Stomach (tissue), 9 donors: ENCODE data around the gene COG8. TPM values are rescaled to one million over a fixed set of nuclear protein-coding genes. Genes with fewer than 3 reads are reported as not detected.

Experiments used
- DNase-seq, 2 donors: peaks; one replicate each; pipeline versions ENCODE4 v3.0.0 to v3.0.0-alpha.2; 2013 to 2019
- H3K27ac ChIP-seq, 5 donors: fragments of 200-600 bp in 4 of 5; sonication (generic) in 4 of 5; one replicate each; pipeline ENCODE4 v1.5.1; 2013 to 2019; ENCODE audit warnings: mild to moderate bottlenecking in 1 of 5, moderate library complexity in 1 of 5
- H3K27me3 ChIP-seq, 3 donors: fragments of 200-600 bp; sonication (generic); one replicate each; pipeline ENCODE4 v1.5.1; 2017 to 2019; ENCODE audit warnings: mixed run types in 1 of 3
- H3K36me3 ChIP-seq, 4 donors: fragments of 200-600 bp; sonication (generic); 1 replicate in 3 of 4; 2 replicates in 1 of 4; pipeline ENCODE4 v1.5.1; 2016 to 2019
- H3K4me1 ChIP-seq, 4 donors: fragments of 200-600 bp; sonication (generic); one replicate each; pipeline ENCODE4 v1.5.1; 2016 to 2019
- H3K4me3 ChIP-seq, 4 donors: fragments of 200-600 bp; sonication (generic) in 3 of 4; one replicate each; pipeline ENCODE4 v1.5.1; 2016 to 2019; ENCODE audit warnings: mild to moderate bottlenecking in 1 of 4
- H3K9me3 ChIP-seq, 4 donors: fragments of 200-600 bp; sonication (generic); one replicate each; pipeline ENCODE4 v1.5.1; 2016 to 2019
- EP300 ChIP-seq: sonication (generic); formaldehyde crosslinking; IDR thresholded peaks from one replicate; pipeline ENCODE4 v1.6.1; 2017; ENCODE audit warnings: antibody characterized with exemption
- POLR2A ChIP-seq, 4 donors: fragments of 450-650 bp; IDR thresholded peaks; one replicate each; pipeline ENCODE4 v1.6.1; 2016; ENCODE audit warnings: antibody characterized with exemption in 4 of 4, control low read depth in 2 of 4, mild to moderate bottlenecking in 1 of 4, moderate library complexity in 1 of 4
- POLR2AphosphoS5 ChIP-seq, 3 donors: sonication (generic); formaldehyde crosslinking; IDR thresholded peaks; one replicate each; pipeline ENCODE4 v1.6.1; 2016; ENCODE audit warnings: antibody characterized with exemption in 3 of 3
- WGBS, 5 donors: extraction: QIAGEN DNeasy Blood & Tissue Kit in 3 of 5; methylation state at CpG; one replicate each; pipeline versions ENCODE4 v1.1.5 to v1.1.7; 2013 to 2018; 5-methylcytosine and 5-hydroxymethylcytosine counted together
- intact Hi-C: fragments of 100-400 bp; cut with DNase I; formaldehyde crosslinking; loops from one replicate; pipeline ENCODE4 v1.15.1; 2023; ENCODE audit warnings: low total_unique reads
- polyA plus RNA-seq, 3 donors: library from polyadenylated mRNA; stranded (reverse); fragments of 200-250 nt; gene quantifications; one replicate each; pipeline ENCODE4 v1.2.3, GENCODE V29; 2013
- total RNA-seq, 5 donors: library from RNA; depleted of rRNA; stranded (reverse); fragments of >200 nt; gene quantifications; one replicate each; pipeline versions ENCODE4 v1.1.0 to v1.2.3, GENCODE V29; 2014 to 2016
- TF ChIP-seq, protein P1 (sequence below), 7 experiments: fragments of 450-650 bp in 4 of 7; fragments of 200-600 bp in 3 of 7; sonication (generic) in 3 of 7; IDR thresholded peaks; one replicate each; pipeline ENCODE4 v1.5.1; 2016 to 2019; ENCODE audit warnings: antibody characterized with exemption in 7 of 7, control low read depth in 2 of 7, mild to moderate bottlenecking in 1 of 7
- donor health status: healthy with polysubstance abuse.
- donor health status: Bipolar disorder and iron deficiency.
- donor health status: healthy.

Gene COG8
- total and polyA plus RNA-seq, 8 donors, result 11.1 to 167 (median 22.3) TPM

DNA sequence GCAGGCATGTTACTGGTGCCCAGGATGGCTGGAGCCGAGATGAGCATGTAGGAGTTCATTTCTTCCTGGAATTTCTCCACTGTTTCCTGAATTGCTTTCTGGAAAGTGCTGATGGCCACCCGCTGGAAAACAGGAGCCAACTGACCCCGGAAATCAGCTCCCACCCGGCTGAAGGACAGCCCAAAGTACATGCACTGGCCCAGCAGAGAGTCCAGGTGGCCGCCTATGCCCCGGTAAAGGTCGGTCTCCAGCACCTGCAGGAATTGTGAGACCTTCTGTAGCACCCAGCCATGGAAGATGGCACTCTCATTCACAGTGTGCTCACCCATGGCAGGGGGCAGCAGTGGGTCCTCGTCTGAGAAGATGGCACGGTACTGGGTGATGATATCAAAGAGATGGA is 4.7 kb downstream of the COG8 start:
- H3K4me1 ChIP-seq, result peaks cover 18 to 65% (median 47%) of the 10 kb centered on the region in 4 donors
- H3K27ac ChIP-seq, result no peak overlapping the region
- 90 to 96% (median 93%) methylated on average over 8 to 9 of the region's 9 CpGs for WGBS, 5 donors
- TF ChIP-seq EP300 (no peak), POLR2AphosphoS5 (IDR thresholded peaks at IDR 0.05) (no peak), POLR2A (IDR thresholded peaks at IDR 0.05) (no peak)
- TF ChIP-seq, protein P1, sequence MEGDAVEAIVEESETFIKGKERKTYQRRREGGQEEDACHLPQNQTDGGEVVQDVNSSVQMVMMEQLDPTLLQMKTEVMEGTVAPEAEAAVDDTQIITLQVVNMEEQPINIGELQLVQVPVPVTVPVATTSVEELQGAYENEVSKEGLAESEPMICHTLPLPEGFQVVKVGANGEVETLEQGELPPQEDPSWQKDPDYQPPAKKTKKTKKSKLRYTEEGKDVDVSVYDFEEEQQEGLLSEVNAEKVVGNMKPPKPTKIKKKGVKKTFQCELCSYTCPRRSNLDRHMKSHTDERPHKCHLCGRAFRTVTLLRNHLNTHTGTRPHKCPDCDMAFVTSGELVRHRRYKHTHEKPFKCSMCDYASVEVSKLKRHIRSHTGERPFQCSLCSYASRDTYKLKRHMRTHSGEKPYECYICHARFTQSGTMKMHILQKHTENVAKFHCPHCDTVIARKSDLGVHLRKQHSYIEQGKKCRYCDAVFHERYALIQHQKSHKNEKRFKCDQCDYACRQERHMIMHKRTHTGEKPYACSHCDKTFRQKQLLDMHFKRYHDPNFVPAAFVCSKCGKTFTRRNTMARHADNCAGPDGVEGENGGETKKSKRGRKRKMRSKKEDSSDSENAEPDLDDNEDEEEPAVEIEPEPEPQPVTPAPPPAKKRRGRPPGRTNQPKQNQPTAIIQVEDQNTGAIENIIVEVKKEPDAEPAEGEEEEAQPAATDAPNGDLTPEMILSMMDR (IDR thresholded peaks at IDR 0.05), result no peak
- DNase-seq, result no peak
- H3K4me3 ChIP-seq, result no peak overlapping the region
- intact Hi-C loops, result no loop called here
- H3K27me3 ChIP-seq, result no peaks in the 10 kb centered on the region
- H3K36me3 ChIP-seq, result peaks cover 28 to 54% (median 53%) of the 10 kb centered on the region in 4 donors
- H3K9me3 ChIP-seq, result no peaks in the 10 kb centered on the region

DNA sequence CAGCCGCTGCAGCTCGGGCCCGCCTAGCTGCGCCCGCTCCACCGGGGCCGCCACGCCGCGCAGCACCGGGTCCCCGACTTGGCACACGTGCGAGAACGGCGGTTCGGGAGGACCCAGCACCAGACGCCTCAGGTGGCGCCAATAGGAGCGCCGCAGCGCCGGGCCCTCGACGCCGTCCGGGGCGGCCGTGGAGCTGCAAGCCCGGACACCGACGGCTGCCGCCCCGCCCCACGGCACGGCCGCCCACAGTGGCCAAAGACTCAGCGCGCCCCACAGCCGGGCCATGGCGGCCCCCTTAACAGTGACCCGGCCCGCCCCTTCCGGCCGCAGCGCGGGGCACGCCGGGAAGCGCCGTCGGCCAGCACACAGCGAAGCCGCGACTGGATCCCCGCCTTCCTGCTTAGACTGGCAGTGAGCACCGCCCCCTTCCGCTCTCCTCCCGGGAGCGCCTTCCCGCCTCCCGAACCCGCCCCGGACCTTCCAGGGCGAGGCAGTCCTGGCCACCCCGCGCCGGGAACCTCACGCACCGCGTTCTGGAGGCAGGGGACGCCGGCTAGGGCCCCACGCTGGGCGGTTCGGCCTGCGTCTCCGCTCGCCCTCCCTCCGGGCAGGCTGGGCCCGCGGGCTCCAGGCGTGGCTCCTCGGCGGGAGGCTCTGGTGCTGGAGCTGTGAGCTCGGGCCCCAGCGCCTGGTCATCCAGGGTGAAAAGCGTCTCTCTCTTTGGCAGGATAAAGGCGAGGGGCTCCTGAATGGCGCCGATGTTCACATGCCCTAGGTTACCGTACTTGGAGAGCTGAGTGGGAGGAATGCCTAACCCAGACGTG is 8.9 kb downstream of the COG8 start, which contains the start of gene PDF:
Gene PDF, minus strand, starts transcription at position 303 of the 824 bp plus-strand sequence. Its CDS starts 18 bp downstream, at position 285.
- peak; percentile 86 to 98 (median 91) for TF ChIP-seq POLR2AphosphoS5 (IDR thresholded peaks at IDR 0.05)
- TF ChIP-seq POLR2A (IDR thresholded peaks at IDR 0.05), result peak in 1 of 4 donors; percentile 25
- no peak for TF ChIP-seq EP300
- TF ChIP-seq, protein P1 (IDR thresholded peaks at IDR 0.05), result peak in 1 of 7 experiments; percentile 16
- Histone ChIP-seq H3K9me3 (no peaks in the 10 kb centered on the region), H3K4me3 (peak within 1 kb of the TSS; percentile 82 to 99 (median 92)), H3K4me1 (peaks cover 33 to 82% (median 67%) of the 10 kb centered on the region in 4 donors), H3K27ac (peak within 1 kb of the TSS; percentile 91 to 96 (median 92)), H3K36me3 (peaks cover 34 to 72% (median 65%) of the 10 kb centered on the region in 4 donors), H3K27me3 (no peaks in the 10 kb centered on the region)
- intact Hi-C loops, result no loop called here
- peak; percentile 94 to 98 for DNase-seq
- 0 to 2% (median 1%) methylated on average over 8 to 93 of the region's 93 CpGs for WGBS, 5 donors

DNA sequence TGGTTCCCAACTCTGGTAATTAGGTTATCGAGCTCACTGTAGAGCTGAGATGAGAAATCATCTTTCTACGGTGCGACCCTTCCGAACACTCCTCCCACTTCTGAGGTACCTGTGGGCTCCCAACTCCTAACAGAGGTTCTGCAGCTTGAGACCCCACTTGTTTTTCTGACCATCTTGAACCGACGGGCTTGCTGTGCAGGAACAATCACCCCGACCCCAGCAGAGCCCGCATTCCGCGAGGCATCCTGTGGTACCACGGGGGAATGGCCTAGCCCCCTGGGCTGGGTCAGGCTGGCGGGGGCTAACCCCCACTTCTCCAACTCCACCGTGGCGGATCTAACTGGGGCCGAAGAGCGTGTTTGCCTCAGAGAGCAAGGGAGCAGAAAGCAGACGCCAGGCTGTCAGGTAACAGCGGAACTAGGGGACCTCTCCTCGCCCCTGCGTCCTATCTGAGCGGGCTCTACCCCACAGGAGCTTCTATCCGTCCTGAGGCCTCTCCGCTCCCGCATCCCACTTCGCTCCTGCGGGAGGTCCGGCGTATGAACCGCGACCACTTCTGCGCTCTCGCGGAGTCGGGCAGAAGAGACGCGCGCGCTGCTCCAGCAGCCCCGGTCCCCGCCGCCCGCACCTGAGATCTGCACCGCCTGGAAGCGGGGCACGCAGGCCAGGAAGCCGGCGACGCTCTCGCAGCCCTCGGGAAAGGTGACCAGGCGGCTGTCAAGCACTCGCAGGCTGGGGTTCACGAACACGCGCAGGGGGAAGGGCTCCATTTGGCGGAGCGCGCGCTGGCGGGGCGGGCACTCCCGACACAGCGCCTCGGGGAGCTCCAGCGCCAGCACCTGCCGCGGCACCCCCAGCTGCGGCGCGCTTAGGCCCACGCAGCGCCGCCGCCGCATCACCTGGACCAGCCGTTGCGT is 9.7 kb downstream of the COG8 start:
- TF ChIP-seq POLR2AphosphoS5 (IDR thresholded peaks at IDR 0.05) (no peak), EP300 (no peak), POLR2A (IDR thresholded peaks at IDR 0.05) (no peak)
- TF ChIP-seq, protein P1 (IDR thresholded peaks at IDR 0.05), result no peak
- Histone ChIP-seq H3K9me3 (no peaks in the 10 kb centered on the region), H3K36me3 (peaks cover 34 to 72% (median 65%) of the 10 kb centered on the region in 4 donors), H3K4me1 (peaks cover 33 to 86% (median 71%) of the 10 kb centered on the region in 4 donors), H3K4me3 (peak overlapping the region; percentile 82 to 99 (median 92)), H3K27ac (peak overlapping the region; percentile 79 to 96 (median 91)), H3K27me3 (no peaks in the 10 kb centered on the region)
- 5 to 36% (median 5%) methylated on average over 12 to 77 of the region's 77 CpGs for WGBS, 5 donors
- intact Hi-C loops, result no loop called here
- DNase-seq, result peak in 1 of 2 donors; percentile 69

DNA sequence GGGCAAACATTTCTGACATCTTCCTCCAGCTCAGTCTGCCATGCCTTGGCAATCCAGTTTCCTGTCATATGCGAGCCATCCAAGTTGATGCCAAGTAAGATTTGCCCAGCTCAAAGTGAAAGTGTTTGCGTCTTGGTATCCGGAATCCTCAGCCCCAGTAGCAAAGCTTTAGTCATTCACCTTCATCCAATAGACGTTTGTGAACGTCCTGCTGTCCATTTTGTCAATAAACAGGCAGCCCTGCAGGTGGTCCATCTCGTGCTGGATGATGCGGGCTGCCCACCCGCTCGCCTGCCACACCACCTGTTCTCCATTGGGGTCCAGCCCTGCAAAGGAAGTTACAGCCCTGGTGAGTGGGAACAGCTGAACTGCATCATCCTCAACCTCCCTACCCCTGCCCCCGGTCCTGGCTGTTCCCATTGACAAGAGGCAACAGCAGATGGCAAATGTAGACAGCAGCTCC is 10.5 kb downstream of the COG8 start:
- Histone ChIP-seq H3K27ac (peak overlapping the region in 2 of 5 donors; percentile 41 to 91), H3K4me3 (peak overlapping the region; percentile 82 to 99 (median 92)), H3K27me3 (no peaks in the 10 kb centered on the region), H3K9me3 (no peaks in the 10 kb centered on the region), H3K36me3 (peaks cover 33 to 72% (median 65%) of the 10 kb centered on the region in 4 donors), H3K4me1 (peaks cover 39 to 86% (median 76%) of the 10 kb centered on the region in 4 donors)
- TF ChIP-seq EP300, result no peak
- no peak for TF ChIP-seq POLR2AphosphoS5 (IDR thresholded peaks at IDR 0.05)
- TF ChIP-seq, protein P1 (IDR thresholded peaks at IDR 0.05), result no peak
- no peak for TF ChIP-seq POLR2A (IDR thresholded peaks at IDR 0.05)
- no peak for DNase-seq
- intact Hi-C loops, result no loop called here
- 30 to 49% (median 43%) methylated on average over 10 of the region's 10 CpGs for WGBS, 5 donors
